ENCODE data around the gene GFM2. TPM values are rescaled to one million over a fixed set of nuclear protein-coding genes. Genes with fewer than 3 reads are reported as not detected.
"Not testable (repeated sequence)": the region's sequence is repeated elsewhere in the genome, so short reads cannot be mapped to it uniquely, and the experiment has no call there.

GFM2 gene
- polyA plus RNA-seq, 5 donors, result 29.6 to 49.1 (median 47.5) TPM

DNA sequence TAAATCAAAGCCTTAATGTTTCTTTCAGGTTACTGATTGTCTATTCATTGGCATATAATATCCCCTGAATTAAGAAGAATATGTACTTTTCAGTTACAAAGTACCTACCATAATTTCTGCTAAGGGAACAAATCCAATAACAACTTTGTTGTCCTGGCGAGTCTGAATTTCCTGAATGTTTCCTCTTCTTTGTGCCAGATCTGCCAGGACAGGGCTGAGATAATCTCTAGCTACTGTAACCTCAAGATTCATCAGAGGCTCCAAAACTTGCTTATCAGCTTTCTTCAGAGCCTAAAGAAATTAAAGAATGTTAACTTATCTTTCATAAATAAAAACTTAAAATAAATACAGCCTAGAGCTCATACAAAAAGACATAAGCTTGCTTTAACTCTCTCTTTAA lies 44.6 kb downstream of the GFM2 start:
- no peak for DNase-seq

DNA sequence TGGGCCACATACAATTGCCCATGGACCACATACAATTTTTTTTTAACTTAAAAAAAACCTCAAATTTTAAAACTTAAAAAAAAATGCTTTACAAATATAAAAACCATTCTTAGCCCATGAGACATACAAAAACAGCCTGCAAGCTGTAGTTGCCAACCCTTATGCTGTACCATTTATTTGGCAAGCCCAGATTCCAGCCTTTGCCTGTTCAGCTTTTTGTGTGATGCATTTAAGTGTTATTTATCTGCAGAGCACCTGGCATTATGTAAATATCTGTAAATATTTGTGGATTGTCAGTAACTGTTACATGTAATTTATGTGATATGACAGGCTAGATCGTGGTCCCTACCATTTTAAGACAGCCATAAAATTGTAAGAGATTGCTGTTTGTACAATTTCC lies 49.3 kb downstream of the GFM2 start:
- no peak for DNase-seq

DNA sequence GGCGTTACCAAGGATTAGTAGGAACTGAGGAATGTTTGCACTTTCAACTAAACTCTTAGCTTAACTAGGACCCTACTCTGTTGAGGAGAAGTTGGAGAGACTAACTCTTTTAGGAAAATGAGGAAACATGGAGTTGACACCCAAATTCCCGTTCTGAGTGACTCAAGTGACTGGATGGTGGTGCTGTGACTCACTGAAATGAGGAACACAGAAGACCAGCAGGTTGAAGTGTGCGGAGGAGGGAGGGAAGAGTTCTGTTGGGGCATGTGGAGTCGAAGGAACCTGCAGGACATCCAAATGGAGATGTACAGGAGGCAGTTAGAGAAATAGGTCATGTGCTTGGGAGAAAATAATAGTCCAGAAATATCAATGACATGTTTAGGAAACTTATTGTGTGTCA lies 73.7 kb downstream of the GFM2 start:
- no peak for DNase-seq

DNA sequence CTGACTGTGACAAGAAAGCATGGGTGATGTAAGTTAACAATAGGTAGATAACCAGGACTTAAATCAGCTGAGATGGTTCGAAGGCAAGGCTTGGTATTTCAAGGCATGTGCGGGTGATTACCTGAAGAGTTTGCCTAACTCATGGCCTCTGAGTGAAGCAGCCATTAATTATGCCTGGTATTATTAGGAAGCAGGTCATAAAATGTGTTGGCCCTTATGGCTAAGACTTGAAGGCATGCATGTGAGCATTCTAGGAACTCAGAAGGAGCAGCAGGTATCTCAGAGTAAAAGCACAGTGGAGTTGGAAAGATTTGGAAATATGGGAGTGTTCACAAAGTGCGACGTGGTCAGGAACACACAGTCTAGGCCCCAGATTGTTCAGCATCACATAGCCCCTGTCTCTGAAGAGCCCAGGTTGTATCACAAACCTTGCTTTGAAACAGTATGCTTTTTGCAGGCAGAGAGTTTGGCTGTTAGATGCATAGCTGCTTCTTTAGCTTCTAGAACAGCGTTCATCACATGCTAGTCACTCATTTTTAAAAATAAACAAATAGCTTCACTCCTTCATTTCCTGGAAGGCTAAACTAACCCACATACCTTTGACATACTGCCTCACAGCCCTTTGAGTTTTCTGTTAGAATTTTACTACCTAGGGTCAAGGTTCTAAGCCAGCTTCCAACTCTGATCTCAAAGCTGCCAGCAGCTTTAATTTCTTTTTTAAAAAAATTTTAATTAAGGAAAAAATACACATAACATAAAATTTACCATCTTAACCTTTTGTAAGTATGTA lies 79.8 kb downstream of the GFM2 start:
- DNase-seq, result no peak

DNA sequence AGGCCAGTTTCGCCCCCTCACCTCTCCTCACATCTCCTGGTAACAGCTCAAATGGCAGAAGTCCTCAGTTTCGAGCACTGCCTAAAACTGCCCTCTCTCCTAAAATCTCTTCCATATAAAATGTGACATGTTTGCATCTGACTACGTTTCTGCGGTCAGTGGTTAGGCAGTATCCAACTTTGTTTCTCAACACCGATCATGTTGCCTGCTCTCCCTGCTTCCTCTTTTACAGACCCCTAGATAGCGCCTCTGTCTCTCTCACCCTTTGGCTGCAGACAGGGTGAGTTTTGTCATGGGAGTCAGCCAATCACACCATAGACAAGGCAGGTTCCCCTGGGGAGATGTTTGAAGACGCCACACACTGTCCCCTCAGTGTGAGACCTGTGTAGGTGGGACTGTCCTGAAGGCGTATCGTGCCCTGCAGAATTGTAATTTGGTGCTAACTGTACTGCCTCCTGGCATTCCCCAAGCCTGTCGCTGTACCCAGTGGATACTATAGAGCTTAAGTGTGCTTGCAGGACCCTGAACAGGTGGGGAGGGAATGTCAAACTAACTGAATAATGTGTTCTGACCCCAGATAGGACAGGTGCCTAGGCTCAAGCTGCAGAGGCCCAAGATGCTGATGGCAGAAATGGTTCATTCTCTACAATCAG lies 80.8 kb downstream of the GFM2 start:
- no peak for DNase-seq

- DNase-seq, result peak; percentile 68 to 73
These were observed 81.7 kb downstream of the GFM2 start, which contains the start of gene HEXB for GRCh38 chr5:74684900-74685851. HEXB (plus strand) TSS chr5:74685233; CDS start chr5:74685261, 28 bp downstream.

GRCh38 chr5:74679966-74680365 lies 87.0 kb downstream of the GFM2 start:
- DNase-seq, result no peak

- DNase-seq, result not testable (repeated sequence)
These were observed 87.6 kb downstream of the GFM2 start for GRCh38 chr5:74679300-74679699.

- DNase-seq, result not testable (repeated sequence)
These were observed 88.8 kb downstream of the GFM2 start for GRCh38 chr5:74678123-74678522.

DNA sequence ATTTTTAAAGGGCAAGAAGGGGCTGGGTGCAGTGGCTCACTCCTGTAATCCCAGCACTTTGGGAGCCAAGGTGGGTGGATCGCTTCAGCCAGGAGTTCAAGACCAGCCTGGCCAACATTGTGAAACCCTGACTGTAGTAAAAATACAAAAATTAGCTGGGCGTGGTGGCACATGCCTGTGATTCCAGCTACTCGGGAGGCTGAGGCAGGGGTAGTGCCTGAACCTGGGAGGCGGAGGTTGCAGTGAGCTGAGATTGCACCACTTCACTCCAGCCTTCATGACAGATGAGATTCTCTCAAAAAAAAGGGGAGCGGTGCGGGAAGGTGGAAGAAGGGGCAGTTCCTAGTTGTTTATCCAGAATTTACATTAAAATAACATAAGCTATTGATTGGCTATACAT lies 90.5 kb downstream of the GFM2 start:
- not testable (repeated sequence) for DNase-seq

DNA sequence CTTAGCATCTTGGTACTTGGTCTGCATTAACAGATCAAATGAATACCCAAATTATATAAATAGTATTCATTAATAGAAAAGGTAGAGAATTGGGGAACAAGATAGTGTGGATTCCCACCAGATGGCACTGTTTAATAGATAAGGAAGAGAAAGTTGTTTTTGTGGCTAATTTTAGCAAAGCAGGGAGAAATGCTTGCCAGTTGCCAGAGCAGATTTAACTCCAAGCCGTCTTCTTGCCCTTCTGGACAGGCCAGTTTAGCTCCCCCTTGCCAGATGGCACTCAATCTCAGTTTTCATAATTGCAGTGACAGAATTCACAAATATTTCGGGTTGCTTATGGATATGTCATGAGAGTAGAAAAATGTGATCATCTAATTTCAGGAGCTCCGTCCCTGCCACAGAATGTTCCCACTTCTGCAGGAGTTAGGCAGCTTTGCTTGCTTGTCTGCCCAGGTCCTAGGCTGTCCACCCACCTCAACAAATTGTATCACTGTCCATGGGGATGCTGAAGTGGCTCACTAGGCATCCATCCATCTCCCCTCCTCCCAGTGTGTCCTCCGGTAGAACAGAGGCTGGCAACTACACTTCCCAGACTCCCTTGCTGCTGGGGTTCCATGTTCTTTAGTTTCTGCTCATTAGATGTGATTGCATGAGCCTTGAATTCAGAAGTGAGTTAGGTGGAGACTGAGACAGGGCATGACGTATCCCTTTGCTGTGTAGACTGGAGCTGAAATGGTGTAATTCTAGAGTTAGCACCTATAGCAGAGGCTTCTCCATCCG lies 93.7 kb downstream of the GFM2 start:
- DNase-seq, result peak in 1 of 2 donors; percentile 43

DNA sequence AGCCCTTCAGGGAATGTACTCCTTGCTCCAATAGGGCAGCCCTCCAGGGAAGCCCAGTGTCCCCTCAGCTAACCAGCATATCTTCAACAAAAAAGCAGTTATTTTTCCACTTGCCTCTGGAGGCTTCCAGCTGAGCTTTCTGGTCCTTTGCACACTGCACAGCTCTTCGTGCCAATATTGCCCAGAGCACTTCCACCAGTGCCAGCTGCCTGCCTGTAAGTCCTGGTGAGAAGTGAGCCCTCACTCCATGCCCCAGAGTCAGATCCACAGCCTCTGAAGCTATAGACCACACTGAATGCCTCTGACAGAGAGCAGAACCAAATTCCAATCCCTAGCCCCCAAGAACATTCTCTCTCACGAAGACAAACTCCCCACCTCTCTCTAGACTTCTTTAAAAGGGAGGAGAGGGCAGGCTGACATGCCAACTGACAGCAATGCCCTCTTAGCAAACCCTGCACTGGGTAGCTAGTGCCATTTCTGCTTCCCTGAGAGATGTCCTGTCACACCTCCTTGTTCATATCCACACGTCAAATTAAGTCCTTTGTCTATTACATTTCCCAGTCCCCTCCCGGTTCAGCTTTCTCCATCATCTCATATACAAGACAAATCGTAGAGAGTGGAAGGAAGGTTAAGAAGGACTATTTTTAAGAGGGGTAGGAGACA lies 94.6 kb downstream of the GFM2 start:
- no peak for DNase-seq

Other genes with a start within 250 kb of the GFM2 start
- gene ENC1, start 126.4 kb downstream of the GFM2 start, polyA plus RNA-seq (ENCODE audit: insufficient read depth in 1 of 5, insufficient read length in 5 of 5, low replicate concordance in 1 of 5), result 100 to 1,000 TPM; 141 to 233 (median 149) TPM
- 10 to 100 TPM; 55.1 to 69.9 (median 61.6) TPM for gene HEXB, start 81.9 kb downstream of the GFM2 start, polyA plus RNA-seq (ENCODE audit: insufficient read depth in 1 of 5, insufficient read length in 5 of 5, low replicate concordance in 1 of 5)
- gene NSA2, start 132 bp upstream of the GFM2 start, polyA plus RNA-seq (ENCODE audit: insufficient read depth in 1 of 5, insufficient read length in 5 of 5, low replicate concordance in 1 of 5), result 100 to 1,000 TPM; 228 to 296 (median 273) TPM
- gene FAM169A, start 99.3 kb upstream of the GFM2 start, polyA plus RNA-seq (ENCODE audit: insufficient read depth in 1 of 5, insufficient read length in 5 of 5, low replicate concordance in 1 of 5), result 1 to 10 TPM; 2.9 to 6.4 (median 5.2) TPM